Measurements from ENCODE around the gene MAFB. TPM values are rescaled to one million over a fixed set of nuclear protein-coding genes. Genes with fewer than 3 reads are reported as not detected.

MAFB gene
- 0.28 and 0.63 TPM in 2 replicates for total RNA-seq

DNA sequence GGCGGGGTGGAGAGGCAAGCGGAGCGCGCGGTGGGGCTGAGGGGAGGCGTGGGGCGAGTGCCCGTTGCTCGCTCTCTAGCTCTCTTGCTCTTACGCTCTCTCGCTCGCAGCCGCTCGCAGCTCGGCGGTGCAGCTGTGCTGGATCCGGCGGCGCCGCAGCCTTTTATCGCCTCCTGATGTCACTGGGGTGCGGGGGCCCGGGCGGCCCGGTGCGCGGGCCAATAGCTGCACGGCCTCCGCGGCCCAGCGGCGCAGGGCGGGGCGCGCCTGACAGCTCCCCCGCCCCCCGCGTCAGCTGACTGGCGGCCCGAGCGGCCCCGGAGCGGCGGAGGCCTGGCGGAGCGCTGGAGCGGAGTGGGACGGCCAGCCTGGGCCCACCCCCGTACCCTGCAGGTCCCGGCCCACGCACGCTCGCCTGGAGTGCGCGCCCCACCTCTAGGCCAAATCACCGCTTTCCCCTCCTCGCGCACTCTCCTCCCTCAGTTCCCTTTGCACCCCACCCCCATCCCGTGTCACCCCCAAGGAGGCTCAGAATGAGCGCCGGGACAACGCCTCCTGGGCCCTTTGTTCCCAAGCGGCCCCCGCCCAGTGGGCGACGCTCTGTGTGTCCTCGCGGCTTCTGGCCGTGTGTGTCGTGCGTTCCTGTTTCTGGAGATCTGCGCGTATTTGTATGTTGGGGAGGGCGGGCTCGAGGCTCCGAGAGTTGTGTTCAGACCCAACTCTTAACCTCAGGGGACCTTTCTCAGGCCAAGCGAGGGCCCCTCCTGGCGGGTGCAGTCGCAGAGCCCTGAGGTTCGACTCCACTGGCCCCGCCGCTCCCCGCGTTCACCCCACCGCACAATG lies at the start of gene MAFB:
Gene MAFB, minus strand, starts transcription at position 137 of the 843 bp plus-strand sequence. CDS start 386 bp downstream, outside the sequence.

All from endothelial cell of coronary artery (primary cell).